ENCODE data around the gene TMPRSS13.

DNA sequence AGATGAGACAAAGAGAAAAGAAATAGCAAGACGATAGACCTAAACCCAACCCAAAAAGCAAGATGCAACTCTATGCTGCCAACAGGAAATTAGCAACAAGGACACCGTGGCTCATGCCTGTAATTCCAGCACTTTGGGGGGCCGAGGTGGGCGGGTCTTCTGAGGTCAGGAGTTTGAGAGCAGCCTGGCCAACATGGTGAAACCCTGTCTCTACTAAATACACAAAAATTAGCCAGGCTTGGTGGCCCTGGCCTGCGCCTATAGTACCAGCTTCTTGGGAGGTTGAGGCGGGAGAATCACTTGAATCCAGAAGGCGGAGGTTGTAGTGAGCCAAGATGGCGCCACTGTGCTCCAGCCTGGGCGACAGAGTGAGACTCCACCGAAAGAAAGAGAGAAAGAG lies 32.7 kb upstream of the TMPRSS13 start:
- TF ChIP-seq, protein P1, sequence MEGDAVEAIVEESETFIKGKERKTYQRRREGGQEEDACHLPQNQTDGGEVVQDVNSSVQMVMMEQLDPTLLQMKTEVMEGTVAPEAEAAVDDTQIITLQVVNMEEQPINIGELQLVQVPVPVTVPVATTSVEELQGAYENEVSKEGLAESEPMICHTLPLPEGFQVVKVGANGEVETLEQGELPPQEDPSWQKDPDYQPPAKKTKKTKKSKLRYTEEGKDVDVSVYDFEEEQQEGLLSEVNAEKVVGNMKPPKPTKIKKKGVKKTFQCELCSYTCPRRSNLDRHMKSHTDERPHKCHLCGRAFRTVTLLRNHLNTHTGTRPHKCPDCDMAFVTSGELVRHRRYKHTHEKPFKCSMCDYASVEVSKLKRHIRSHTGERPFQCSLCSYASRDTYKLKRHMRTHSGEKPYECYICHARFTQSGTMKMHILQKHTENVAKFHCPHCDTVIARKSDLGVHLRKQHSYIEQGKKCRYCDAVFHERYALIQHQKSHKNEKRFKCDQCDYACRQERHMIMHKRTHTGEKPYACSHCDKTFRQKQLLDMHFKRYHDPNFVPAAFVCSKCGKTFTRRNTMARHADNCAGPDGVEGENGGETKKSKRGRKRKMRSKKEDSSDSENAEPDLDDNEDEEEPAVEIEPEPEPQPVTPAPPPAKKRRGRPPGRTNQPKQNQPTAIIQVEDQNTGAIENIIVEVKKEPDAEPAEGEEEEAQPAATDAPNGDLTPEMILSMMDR (IDR thresholded peaks at IDR 0.05), result no peak
- TF ChIP-seq POLR2AphosphoS5 (IDR thresholded peaks at IDR 0.05), result no peak
- no peak for TF ChIP-seq POLR2A (IDR thresholded peaks at IDR 0.05)
- no peak for TF ChIP-seq EP300 (IDR thresholded peaks at IDR 0.05)

All from gastroesophageal sphincter (tissue), 3 donors.